Measurements from ENCODE around the gene EGLN1. TPM values are rescaled to one million over a fixed set of nuclear protein-coding genes. Genes with fewer than 3 reads are reported as not detected.

The EGLN1 gene
- total and polyA plus RNA-seq, 2 of the 8 experiments (the other 6 are each of a cell fraction or from before 2014, with no cell fraction given), result 4.0 to 6.4 TPM

DNA sequence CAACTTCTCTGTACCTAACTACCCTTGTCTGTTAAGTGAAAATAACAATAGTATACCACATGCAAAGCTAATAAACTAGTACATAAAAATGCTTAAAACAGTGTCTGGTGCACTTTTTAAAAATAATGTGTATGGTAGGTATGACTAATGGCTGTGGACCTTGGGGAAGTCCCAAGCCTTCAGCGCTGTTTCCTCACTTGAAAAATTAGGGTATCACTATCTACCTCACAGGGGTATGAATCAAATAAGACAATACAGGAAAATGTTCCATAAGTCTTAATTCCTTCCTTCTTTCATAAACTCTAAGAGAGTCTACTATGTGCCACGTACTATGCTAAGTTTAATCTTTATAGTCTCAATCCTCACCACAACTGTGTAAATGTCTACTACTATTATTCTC lies 32.0 kb downstream of the EGLN1 start:
- Histone ChIP-seq H3K4ac (replicated peaks; ENCODE audit: insufficient read length, low read depth, low read length) (no peak overlapping the region), H3K4me1 (replicated peaks in 1 of 4; ENCODE audit: control insufficient read depth in 3 of 4, insufficient read depth in 4 of 4, low read length in 3 of 4) (no peaks in the 10 kb centered on the region), H3K9ac (replicated peaks in 1 of 4; ENCODE audit: extremely low read depth in 1 of 4, low read depth in 3 of 4, low read length in 3 of 4) (no peak overlapping the region), H3K23ac (ENCODE audit: insufficient read length) (no peak overlapping the region), H4K5ac (ENCODE audit: insufficient read length, low read depth, low read length) (no peak overlapping the region), H2BK15ac (ENCODE audit: low read length) (no peak overlapping the region), H3K27ac (ENCODE audit: low read depth, low read length) (no peak overlapping the region), H2BK5ac (ENCODE audit: low read depth, low read length) (no peak overlapping the region), H3K14ac (ENCODE audit: insufficient read length) (no peak overlapping the region), H3K27me3 (replicated peaks in 1 of 4; ENCODE audit: control insufficient read depth in 3 of 4, extremely low read depth in 1 of 4, insufficient read depth in 3 of 4, low read length in 3 of 4) (no peaks in the 10 kb centered on the region), H2BK12ac (ENCODE audit: low read depth, low read length) (no peak overlapping the region), H2BK120ac (replicated peaks; ENCODE audit: low read depth, low read length) (no peak overlapping the region), H3K36me3 (ENCODE audit: control insufficient read depth in 2 of 4, insufficient read depth in 4 of 4, low read length in 3 of 4) (no peaks in the 10 kb centered on the region), H3K79me2 (ENCODE audit: control insufficient read depth in 1 of 2, insufficient read depth in 2 of 2, low read length in 2 of 2) (no peaks in the 10 kb centered on the region), H2AK5ac (ENCODE audit: low read depth, low read length) (no peak overlapping the region), H4K20me1 (replicated peaks in 1 of 2; ENCODE audit: control insufficient read depth in 1 of 2, insufficient read depth in 2 of 2, low read length in 2 of 2) (no peaks in the 10 kb centered on the region), H2BK20ac (ENCODE audit: low read length) (no peak overlapping the region), H3K18ac (ENCODE audit: extremely low read depth, low read length) (no peak overlapping the region), H3K4me3 (ENCODE audit: extremely low read depth in 1 of 4, insufficient read depth in 2 of 4, low read depth in 3 of 4, low read length in 4 of 4) (no peak overlapping the region), H2AFZ (ENCODE audit: low read length) (no peak overlapping the region), H3K56ac (replicated peaks; ENCODE audit: insufficient read length, low read depth, low read length) (no peak overlapping the region), H4K91ac (replicated peaks; ENCODE audit: insufficient read length, low read length) (no peak overlapping the region), H3K23me2 (ENCODE audit: low read depth, low read length) (no peaks in the 10 kb centered on the region), H3K4me2 (ENCODE audit: insufficient read depth in 1 of 2, low read depth in 2 of 2, low read length in 2 of 2) (no peak overlapping the region), H4K8ac (ENCODE audit: extremely low read depth, insufficient read depth, low read length) (no peak overlapping the region), H3K9me3 (ENCODE audit: insufficient read depth in 2 of 2, low read depth in 1 of 2, low read length in 1 of 2) (no peaks in the 10 kb centered on the region), H3K79me1 (ENCODE audit: low read depth, low read length) (no peaks in the 10 kb centered on the region)
- DNase-seq (ENCODE audit: low read depth in 1 of 2, low spot score in 2 of 2) (no peak), FAIRE-seq (no peak)
- POLR2A ChIA-PET (ENCODE audit: partially characterized antibody), result no interaction called here
- 44% methylated on average over 2 of the region's 2 CpGs; no CpG with 5 or more reads in 1 of the 2 experiments for WGBS, 2 experiments (ENCODE audit: extremely low coverage in 1 of 2, insufficient coverage in 1 of 2, insufficient read length in 1 of 2, insufficient replicate concordance in 2 of 2, low coverage in 1 of 2, low lambda C conversion rate in 2 of 2, missing lambda C conversion rate in 1 of 2)
- TF ChIP-seq POLR2A (IDR thresholded peaks at IDR 0.05; ENCODE audit: control extremely low read depth in 1 of 2, low read depth in 2 of 2, low read length in 2 of 2) (no peak), GABPA (IDR thresholded peaks at IDR 0.05; ENCODE audit: borderline replicate concordance, insufficient read depth, low read length) (no peak), JUND (IDR thresholded peaks at IDR 0.05; ENCODE audit: low read length) (no peak), TAF1 (IDR thresholded peaks at IDR 0.05; ENCODE audit: low read depth, low read length) (no peak), USF2 (IDR thresholded peaks at IDR 0.05; ENCODE audit: low read length) (no peak), MAFK (IDR thresholded peaks at IDR 0.05; ENCODE audit: low read depth, low read length) (no peak), POU5F1 (IDR thresholded peaks at IDR 0.05; ENCODE audit: low read depth, low read length) (no peak), KDM1A (IDR thresholded peaks at IDR 0.05; ENCODE audit: borderline replicate concordance, low read length) (no peak), RFX5 (IDR thresholded peaks at IDR 0.05; ENCODE audit: borderline replicate concordance, low read depth, low read length) (no peak), EZH2 (IDR thresholded peaks at IDR 0.05; ENCODE audit: low read depth, low read length, severe bottlenecking) (no peak), CHD1 (IDR thresholded peaks at IDR 0.05; ENCODE audit: low read depth, low read length) (no peak), TCF12 (IDR thresholded peaks at IDR 0.05; ENCODE audit: low read depth, low read length) (no peak), CHD2 (IDR thresholded peaks at IDR 0.05; ENCODE audit: low read length) (no peak)
- TF ChIP-seq, protein P1, sequence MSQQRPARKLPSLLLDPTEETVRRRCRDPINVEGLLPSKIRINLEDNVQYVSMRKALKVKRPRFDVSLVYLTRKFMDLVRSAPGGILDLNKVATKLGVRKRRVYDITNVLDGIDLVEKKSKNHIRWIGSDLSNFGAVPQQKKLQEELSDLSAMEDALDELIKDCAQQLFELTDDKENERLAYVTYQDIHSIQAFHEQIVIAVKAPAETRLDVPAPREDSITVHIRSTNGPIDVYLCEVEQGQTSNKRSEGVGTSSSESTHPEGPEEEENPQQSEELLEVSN (IDR thresholded peaks at IDR 0.05), result no peak
- CTCF ChIA-PET (ENCODE audit: partially characterized antibody), result no interaction called here

Measured in H1 (cell line).